ENCODE measurements around the gene TOM1L2.

TOM1L2 gene

GRCh38 chr17:17804007-17804406, 168.2 kb downstream of the TOM1L2 start:
- no peak for DNase-seq (ENCODE audit: low spot score)
- no peak for TF ChIP-seq CTCF (IDR thresholded peaks at IDR 0.05; ENCODE audit: extremely low read depth, missing control alignments)

DNA sequence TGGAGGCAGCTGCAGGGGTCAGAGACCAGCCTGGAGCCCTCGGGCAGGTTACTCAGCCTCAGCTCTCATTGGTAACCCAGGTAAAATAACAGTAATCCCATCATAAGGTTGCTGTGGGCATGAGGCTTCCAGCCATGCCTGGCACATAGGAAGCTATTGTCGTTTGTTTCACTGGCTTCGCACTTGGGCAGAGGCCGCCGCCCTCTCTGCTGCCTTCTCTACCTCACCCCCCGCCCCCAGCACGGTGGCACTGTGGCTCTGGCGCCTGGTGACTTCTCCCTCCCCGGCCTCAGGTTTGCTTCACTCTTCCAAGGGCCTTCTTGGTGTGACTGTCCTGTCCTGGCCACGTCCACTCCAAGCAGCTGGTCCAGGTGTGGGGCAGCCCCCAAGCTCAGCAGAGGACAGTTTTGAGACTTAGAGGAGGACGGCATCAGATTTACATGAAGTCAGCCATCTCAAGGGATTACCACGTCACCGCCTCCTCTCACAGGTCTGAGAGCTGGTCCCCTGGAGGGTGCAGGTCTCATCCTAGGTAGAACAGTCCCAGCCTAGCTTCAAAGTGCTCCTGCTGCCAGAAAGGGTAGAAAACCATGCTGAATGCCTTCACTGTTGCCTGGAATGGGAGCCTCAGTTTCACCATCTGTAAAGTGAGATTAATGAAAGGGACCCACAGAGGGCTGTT, 170.3 kb downstream of the TOM1L2 start:
- no peak for DNase-seq (ENCODE audit: low spot score)
- TF ChIP-seq CTCF (IDR thresholded peaks at IDR 0.05; ENCODE audit: extremely low read depth, missing control alignments), result no peak

DNA sequence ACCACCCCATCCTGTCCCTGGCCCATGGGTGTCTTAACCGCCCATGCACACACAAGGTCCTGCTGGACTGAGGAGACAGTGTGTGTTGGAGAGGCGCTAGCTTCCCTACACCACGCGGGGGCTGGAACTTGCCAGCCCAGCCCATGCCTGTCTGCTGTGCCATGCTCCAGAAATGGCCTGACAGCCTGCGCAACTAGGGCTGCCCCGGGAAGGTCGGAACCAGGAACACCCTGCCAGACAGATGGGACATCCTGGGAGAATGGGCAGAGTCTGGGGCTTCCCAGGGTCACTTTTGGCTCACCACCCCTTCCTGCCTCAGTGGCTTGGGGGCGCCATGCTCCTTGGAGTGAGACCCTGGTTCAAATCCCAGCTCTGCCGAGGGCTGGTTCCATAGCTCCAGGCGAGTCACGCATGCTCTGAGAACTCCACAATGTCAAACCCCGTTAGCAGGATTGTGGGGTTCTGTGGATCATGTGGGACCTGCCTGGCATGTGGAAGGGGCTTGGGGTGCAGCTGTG, 171.6 kb downstream of the TOM1L2 start:
- no peak for TF ChIP-seq CTCF (IDR thresholded peaks at IDR 0.05; ENCODE audit: extremely low read depth, missing control alignments)
- DNase-seq (ENCODE audit: low spot score), result no peak

DNA sequence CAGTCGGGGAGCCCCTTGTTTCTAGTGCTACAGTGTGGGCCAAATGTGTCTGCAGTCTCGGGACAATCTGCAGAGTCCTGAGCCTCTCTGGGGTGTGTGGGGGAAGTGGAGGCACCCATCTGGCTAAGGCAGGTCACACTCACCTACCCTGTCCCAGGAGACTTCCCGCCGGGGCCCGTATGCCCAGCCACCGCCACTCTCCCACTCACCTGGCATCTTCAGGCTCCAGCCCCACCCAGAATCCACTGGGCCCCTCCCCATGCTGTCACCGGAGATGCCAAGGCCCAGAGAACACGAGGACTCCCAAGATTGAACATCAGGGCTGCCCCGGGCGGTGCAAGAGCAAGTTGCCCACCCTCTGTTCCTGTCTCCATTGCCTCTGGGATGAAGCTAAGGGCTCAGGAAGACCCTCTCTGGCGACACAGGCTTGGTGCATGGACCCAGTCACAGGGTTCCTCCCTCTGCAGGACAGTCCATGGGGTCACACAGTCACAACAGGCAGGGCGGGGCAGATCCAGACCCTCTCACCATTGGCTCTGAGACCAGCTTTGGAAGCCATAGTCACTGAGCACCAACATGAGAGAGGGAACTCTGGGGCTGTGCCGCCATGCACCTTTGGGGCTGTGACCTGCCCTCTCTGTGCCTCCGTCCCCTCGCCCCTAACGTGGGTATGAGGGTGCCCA, 173.5 kb downstream of the TOM1L2 start:
- no peak for DNase-seq (ENCODE audit: low spot score)

DNA sequence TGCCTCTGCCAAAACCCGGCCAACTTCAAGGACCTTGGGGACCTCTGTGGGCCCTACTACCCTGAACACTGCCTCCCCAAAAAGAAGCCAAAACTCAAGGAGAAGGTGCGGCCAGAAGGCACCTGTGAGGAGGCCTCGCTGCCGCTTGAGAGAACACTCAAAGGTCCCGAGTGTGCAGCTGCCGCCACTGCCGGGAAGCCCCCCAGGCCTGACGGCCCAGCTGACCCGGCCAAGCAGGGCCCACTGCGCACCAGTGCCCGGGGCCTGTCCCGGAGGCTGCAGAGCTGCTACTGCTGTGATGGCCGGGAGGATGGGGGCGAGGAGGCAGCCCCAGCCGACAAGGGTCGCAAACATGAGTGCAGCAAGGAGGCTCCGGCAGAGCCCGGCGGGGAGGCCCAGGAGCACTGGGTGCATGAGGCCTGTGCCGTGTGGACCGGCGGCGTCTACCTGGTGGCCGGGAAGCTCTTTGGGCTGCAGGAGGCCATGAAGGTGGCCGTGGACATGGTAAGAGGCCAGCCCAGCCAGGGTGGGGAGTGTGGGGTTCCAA, 174.1 kb downstream of the TOM1L2 start:
- DNase-seq (ENCODE audit: low spot score), result no peak
- TF ChIP-seq CTCF (IDR thresholded peaks at IDR 0.05; ENCODE audit: extremely low read depth, missing control alignments), result no peak

More for the DNA sequence above, 173.5 kb downstream of the TOM1L2 start:
- TF ChIP-seq CTCF (IDR thresholded peaks at IDR 0.05; ENCODE audit: extremely low read depth, missing control alignments), result no peak

GRCh38 chr17:17797119-17797809, 174.9 kb downstream of the TOM1L2 start:
- no peak for DNase-seq (ENCODE audit: low spot score)
- no peak for TF ChIP-seq CTCF (IDR thresholded peaks at IDR 0.05; ENCODE audit: extremely low read depth, missing control alignments)

GRCh38 chr17:17796787-17797061, 175.5 kb downstream of the TOM1L2 start:
- no peak for TF ChIP-seq CTCF (IDR thresholded peaks at IDR 0.05; ENCODE audit: extremely low read depth, missing control alignments)

More at GRCh38 chr17:17796787-17797061, 175.5 kb downstream of the TOM1L2 start:
- DNase-seq (ENCODE audit: low spot score), result no peak

Measured in GM20000 (cell line).